ENCODE data around the gene FABP7.

GRCh38 chr6:122800906-122801305 is 21.4 kb downstream of the FABP7 start:
- no peak for TF ChIP-seq CREB1 (IDR thresholded peaks at IDR 0.05)
- TF ChIP-seq CREB1 (CRISPR knock-in tag; IDR thresholded peaks at IDR 0.05) = no peak
- no peak for TF ChIP-seq AGO2 (optimal IDR thresholded peaks at IDR 0.05; ENCODE audit: low read depth, low read length)
- no peak for TF ChIP-seq SUZ12 (IDR thresholded peaks at IDR 0.05; ENCODE audit: low read depth, low read length)
- no peak for TF ChIP-seq ZNF432 (CRISPR knock-in tag; IDR thresholded peaks at IDR 0.05; ENCODE audit: borderline replicate concordance)
- no peak for TF ChIP-seq ZNF24 (IDR thresholded peaks at IDR 0.05)
- no peak for TF ChIP-seq BCLAF1 (IDR thresholded peaks at IDR 0.05)
- TF ChIP-seq IKZF4 (CRISPR knock-in tag; IDR thresholded peaks at IDR 0.05; ENCODE audit: borderline replicate concordance, low read depth, not compliant biosample characterization) = no peak
- TF ChIP-seq POLR2AphosphoS5 (IDR thresholded peaks at IDR 0.05; ENCODE audit: low read depth, low read length) = no peak
- no peak for TF ChIP-seq CTCF (CRISPR knock-in tag; IDR thresholded peaks at IDR 0.05)
- TF ChIP-seq CENPBD1 (CRISPR knock-in tag; IDR thresholded peaks at IDR 0.05; ENCODE audit: borderline replicate concordance, low read depth) = no peak
